HG02973 (cell line): ENCODE data around the gene HLA-DRA.

Experiments used
- ATAC-seq: cut with Tn5 transposase; IDR thresholded peaks from one replicate; pipeline ENCODE4 v1.9.1; 2021; ENCODE audit warnings: moderate library complexity; ENCODE audit not compliant: unreplicated experiment

Gene HLA-DRA

DNA sequence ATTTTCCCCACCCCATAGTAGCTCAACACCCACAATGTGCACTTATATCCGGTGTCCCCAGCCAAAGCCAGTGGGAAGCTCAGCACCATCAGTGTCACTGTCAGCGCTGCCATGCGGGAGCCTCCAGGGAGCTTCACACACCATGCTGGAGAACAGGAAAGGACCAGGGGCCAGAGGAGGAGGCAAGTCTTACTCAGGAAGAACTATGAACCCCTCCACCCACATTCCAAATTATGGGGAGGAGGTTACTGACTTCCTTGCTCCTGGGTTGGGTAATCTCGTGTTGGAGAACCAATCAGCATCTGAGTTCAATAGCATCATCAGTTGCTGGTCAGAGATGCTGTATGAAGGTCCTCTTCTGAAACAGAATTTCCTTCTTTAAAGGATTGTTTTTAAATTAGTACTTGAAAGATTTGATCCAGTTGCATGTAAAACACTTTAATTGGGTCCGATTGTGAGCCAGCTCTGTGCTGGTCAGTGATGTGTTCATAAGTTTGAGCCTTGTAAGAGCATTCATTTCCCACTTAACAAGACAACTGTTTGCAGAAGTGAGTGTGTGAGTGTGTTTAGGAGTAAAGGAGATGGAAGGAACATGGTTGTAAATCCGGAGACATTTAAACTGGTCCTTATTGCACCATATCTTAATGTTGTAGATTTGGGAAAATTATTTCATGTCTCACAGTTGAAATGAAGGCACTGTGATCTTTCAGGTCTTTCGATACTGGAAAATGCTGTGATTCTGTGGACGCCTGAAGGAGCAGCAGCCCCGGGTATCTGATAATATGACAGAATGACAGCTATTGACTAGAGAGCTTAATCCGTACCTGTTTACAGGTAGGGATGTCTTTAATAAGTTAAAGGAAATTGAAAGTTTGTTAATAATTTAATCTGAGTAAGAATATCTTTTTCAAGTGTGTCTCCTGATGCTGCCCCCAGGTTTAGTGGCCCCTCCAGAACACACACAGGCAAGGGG lies 34.0 kb downstream of the HLA-DRA start:
- ATAC-seq = peak; percentile 98

DNA sequence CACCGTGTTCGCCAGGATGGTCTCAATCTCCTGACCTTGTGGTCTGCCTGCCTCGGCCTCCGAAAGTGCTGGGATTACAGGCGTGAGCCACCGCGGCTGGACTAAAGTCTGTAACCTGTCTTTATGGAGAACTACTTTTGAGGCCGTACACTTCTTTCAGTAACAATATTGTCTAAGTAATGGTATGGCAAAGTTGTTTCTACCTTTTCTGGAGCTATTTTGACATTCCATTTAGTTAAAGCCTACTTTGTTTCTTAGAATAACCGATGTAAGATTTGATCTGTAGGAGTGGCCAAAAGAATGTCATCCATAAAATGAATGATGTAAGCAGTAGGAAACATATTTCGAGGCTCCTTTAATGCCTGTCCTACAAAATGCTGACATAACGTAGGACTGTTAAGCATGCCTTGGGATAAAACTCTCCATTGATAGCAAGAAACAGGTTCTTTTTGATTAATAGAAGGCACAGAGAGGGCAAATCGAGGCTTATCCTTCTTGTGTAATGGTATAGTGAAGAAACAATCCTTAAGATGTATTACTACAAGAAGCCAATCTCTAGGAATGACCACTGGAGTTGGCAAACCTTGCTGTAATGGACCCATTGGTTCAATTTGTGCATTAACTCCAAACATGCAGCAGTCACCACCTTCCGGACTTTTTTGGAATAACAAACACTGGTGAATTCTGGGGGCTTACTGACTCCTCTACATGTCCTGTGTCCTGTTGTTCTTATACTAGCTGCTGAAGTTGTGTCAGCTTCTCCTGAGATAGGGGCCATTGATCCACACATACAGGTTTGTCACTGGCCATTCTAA lies 35.9 kb downstream of the HLA-DRA start:
- no peak for ATAC-seq

DNA sequence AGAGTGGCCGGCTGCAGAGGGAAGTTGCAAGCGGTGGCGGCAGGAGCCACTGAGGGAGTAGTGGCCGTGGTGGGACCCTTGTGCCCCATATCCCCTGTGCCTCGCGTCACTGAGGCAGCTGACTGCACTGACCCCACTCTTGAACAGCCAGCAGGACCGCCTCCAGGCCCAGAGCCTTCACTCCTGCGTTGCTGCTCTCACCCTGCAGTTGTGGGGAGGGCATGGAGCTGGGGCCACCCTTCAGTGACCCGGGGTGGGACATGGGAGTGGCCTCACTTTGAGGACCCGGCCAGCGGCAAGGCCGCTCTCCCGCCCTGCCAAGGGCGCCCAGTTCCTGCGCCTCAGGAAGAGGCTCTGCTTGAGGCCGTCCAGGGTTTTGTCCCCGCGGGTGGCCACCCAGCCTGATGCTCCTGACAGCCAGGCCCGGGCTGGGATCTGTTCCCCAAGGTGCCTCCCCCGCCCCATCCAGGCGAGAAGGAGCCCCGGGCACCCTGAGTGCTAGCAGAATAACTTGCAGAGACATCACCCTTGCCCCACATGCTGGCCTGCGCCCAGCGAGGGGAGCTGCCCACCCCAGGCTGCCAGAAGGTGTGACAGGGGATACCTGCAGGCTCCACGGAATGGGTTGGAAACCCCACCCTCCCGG lies 44.4 kb downstream of the HLA-DRA start:
- ATAC-seq = no peak

DNA sequence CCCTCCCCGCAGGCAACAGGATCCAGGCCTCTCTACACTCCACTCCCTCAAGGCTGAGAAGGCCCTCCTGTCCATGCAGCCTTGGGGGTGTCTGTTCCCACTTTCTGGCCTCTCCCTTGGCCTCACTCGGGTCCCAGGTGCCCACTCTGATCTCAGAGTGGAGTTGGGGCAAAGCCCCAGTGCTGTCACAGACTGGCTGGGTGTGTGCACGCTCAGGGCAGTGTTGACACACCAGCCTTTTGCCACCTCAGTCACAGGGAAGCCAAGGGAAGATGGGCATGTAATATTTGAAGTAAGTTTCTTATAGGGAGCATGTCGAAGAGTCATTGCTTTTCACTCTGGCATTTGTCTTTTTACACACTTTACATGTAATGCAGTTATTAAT lies 44.9 kb downstream of the HLA-DRA start:
- no peak for ATAC-seq

DNA sequence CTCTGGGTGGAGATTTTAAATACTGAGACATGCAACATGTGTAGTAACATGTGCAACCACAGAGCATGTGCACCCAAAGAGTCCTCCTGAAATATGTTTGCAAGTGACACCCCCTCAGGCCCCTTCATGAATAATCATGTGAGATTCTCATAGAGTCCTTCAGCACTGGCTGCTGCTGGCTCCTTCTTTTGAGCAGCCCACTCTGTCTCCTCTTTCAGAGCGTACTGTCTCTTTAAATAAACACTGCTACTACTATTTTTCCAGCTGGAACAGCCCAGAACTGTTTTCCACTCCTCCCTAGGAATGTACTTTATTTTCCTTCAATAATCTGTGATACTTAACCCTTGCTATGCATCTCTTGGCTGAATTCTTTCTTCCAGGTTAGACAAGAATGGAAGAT lies 48.4 kb downstream of the HLA-DRA start:
- ATAC-seq = no peak

DNA sequence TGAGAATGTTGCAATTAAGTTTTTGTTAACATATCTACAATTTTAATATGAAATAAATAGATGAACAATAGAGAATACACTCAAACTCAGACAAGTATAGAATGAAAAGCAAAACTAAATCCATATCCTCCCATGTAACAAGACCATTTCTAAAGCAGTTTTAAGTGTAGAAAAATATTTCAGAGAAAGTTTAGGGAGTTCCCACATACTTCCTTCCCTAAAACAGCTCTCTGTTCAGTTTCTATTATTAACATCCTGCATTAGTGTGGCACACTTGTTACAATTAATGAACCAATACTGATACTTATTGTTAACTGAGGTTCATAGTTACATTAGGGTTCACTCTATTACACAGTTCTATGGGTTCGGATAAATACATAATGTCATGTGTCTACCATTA lies 52.0 kb downstream of the HLA-DRA start:
- no peak for ATAC-seq

DNA sequence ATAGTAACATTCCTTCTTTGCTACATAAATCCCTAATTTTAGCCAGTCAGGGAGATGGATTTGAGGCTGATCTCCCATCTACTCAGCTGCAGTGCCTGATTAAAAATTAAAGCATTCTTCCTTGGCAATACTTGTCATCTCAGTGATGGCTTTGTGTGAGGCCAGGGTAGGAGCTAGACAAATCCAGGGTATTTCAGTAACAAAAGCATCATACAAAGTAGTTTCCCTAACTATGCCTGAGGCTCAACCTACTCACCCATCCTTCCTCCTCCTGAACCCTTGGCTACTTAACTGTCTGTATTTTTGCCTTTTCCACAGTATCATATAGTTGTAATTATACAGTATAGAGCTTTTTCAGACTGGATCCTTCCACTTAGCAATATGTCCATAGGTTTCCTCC lies 52.7 kb downstream of the HLA-DRA start:
- ATAC-seq = no peak
